Neural cell (in vitro differentiated cells): Measurements from ENCODE around the gene THADA. TPM values are rescaled to one million over a fixed set of nuclear protein-coding genes. Genes with fewer than 3 reads are reported as not detected.

Experiments used
- H2AFZ ChIP-seq: fragments of 200-600, 300-800 bp; sonication (generic), shearing (Covaris generic); 2 replicates; pipeline ENCODE4 v1.6.0; 2014; ENCODE audit warnings: low read depth, mild to moderate bottlenecking, antibody characterized with exemption, low read length, moderate library complexity
- H3F3A ChIP-seq: fragments of 200-600 bp; shearing (Covaris generic); 2 replicates; pipeline ENCODE4 v1.6.1; 2016; ENCODE audit warnings: mild to moderate bottlenecking, moderate library complexity, mixed read lengths, antibody characterized with exemption, low read length; ENCODE audit not compliant: insufficient read depth, poor library complexity, severe bottlenecking
- H3K27ac ChIP-seq: fragments of 200-600, 300-800 bp; sonication (generic), shearing (Covaris generic); 2 replicates; pipeline ENCODE4 v1.5.1; 2014; ENCODE audit warnings: mild to moderate bottlenecking, low read length, moderate library complexity
- H3K27me3 ChIP-seq: fragments of 300-800, 200-600 bp; sonication (generic), shearing (Covaris generic); 2 replicates; pipeline ENCODE4 v1.6.0; 2014; ENCODE audit warnings: mild to moderate bottlenecking, low read depth, low read length, moderate library complexity; ENCODE audit not compliant: insufficient read depth
- H3K36me3 ChIP-seq: fragments of 300-800, 200-600 bp; sonication (generic), shearing (Covaris generic); 2 replicates; pipeline ENCODE4 v1.5.1; 2014; ENCODE audit warnings: mild to moderate bottlenecking, antibody characterized with exemption, low read length, moderate library complexity; ENCODE audit not compliant: insufficient read depth
- H3K4me2 ChIP-seq: fragments of 300-800, 200-600 bp; sonication (generic), shearing (Covaris generic); 2 replicates; pipeline ENCODE4 v1.6.0; 2014; ENCODE audit warnings: mild to moderate bottlenecking, low read length
- H3K4me3 ChIP-seq: fragments of 300-800, 200-600 bp; sonication (generic), shearing (Covaris generic); 2 replicates; pipeline ENCODE4 v1.5.1; 2014; ENCODE audit warnings: mild to moderate bottlenecking, low read length, moderate library complexity
- H3K79me2 ChIP-seq: fragments of 200-600 bp; shearing (Covaris generic); replicated peaks from 2 replicates; pipeline ENCODE4 v1.6.0; 2014; ENCODE audit warnings: mild to moderate bottlenecking, low read length, moderate library complexity; ENCODE audit not compliant: insufficient read depth
- H3K9ac ChIP-seq: fragments of 300-800, 200-600 bp; sonication (generic), shearing (Covaris generic); 2 replicates; pipeline ENCODE4 v1.6.1; 2016; ENCODE audit warnings: mild to moderate bottlenecking, low read length, mixed read lengths
- H3K9me2 ChIP-seq: fragments of 200-600 bp; shearing (Covaris generic); 2 replicates; pipeline ENCODE4 v1.6.1; 2016; ENCODE audit warnings: mild to moderate bottlenecking, low read length, mixed read lengths; ENCODE audit not compliant: insufficient read depth
- H3K9me3 ChIP-seq: fragments of 200-600, 300-800 bp; sonication (generic), shearing (Covaris generic); 2 replicates; pipeline ENCODE4 v1.6.1; 2016; ENCODE audit warnings: mild to moderate bottlenecking, mixed run types, low read length, moderate library complexity, mixed read lengths
- H4K20me1 ChIP-seq: fragments of 200-600 bp; shearing (Covaris generic); 2 replicates; pipeline ENCODE4 v1.6.1; 2016; ENCODE audit warnings: mild to moderate bottlenecking, mixed run types; ENCODE audit not compliant: insufficient read depth
- EP300 ChIP-seq: fragments of 450-650 bp; conservative IDR thresholded peaks from 2 replicates; pipeline ENCODE4 v1.6.1; 2014; ENCODE audit warnings: antibody characterized with exemption, mild to moderate bottlenecking, moderate library complexity; ENCODE audit not compliant: poor library complexity, severe bottlenecking
- EZH2 ChIP-seq: fragments of 200-600, 300-800 bp; shearing (Covaris generic), sonication (generic); IDR thresholded peaks from 2 replicates; pipeline ENCODE4 v1.6.1; 2014; ENCODE audit warnings: antibody characterized with exemption, low read length, borderline replicate concordance, mild to moderate bottlenecking; ENCODE audit not compliant: insufficient read depth, poor library complexity, severe bottlenecking
- MXI1 ChIP-seq: fragments of 450-650 bp; conservative IDR thresholded peaks from 2 replicates; pipeline ENCODE4 v1.6.1; 2014; ENCODE audit warnings: antibody characterized with exemption, mild to moderate bottlenecking; ENCODE audit not compliant: poor library complexity, severe bottlenecking
- POLR2AphosphoS5 ChIP-seq: IDR thresholded peaks from 2 replicates; pipeline ENCODE4 v1.6.1; 2012
- RAD21 ChIP-seq: fragments of 450-650 bp; conservative IDR thresholded peaks from 2 replicates; pipeline ENCODE4 v1.6.1; 2014; ENCODE audit warnings: antibody characterized with exemption, mild to moderate bottlenecking, moderate library complexity
- SMC3 ChIP-seq: fragments of 450-650 bp; conservative IDR thresholded peaks from 2 replicates; pipeline ENCODE4 v1.6.1; 2014; ENCODE audit warnings: antibody characterized with exemption, mild to moderate bottlenecking, moderate library complexity; ENCODE audit not compliant: poor library complexity
- TAF1 ChIP-seq: IDR thresholded peaks from 2 replicates; pipeline ENCODE4 v1.6.1; 2012; ENCODE audit warnings: low read depth
- polyA plus RNA-seq: library from polyadenylated mRNA; depleted of rRNA; stranded (reverse); fragments of >200 nt; gene quantifications from 2 replicates; pipeline ENCODE4 v1.2.3, GENCODE V29; 2014
- TF ChIP-seq, protein P1 (sequence below): fragments of 450-650 bp; IDR thresholded peaks from 2 replicates; pipeline ENCODE4 v1.5.1; 2014; ENCODE audit warnings: antibody characterized with exemption, mild to moderate bottlenecking, moderate library complexity; ENCODE audit not compliant: poor library complexity, severe bottlenecking
- TF ChIP-seq, protein P2 (sequence below): IDR thresholded peaks from 2 replicates; pipeline ENCODE4 v1.6.1; 2012; ENCODE audit warnings: borderline replicate concordance

Gene THADA
- polyA plus RNA-seq, 1 donor from 2014 or later: 8.5 TPM

DNA sequence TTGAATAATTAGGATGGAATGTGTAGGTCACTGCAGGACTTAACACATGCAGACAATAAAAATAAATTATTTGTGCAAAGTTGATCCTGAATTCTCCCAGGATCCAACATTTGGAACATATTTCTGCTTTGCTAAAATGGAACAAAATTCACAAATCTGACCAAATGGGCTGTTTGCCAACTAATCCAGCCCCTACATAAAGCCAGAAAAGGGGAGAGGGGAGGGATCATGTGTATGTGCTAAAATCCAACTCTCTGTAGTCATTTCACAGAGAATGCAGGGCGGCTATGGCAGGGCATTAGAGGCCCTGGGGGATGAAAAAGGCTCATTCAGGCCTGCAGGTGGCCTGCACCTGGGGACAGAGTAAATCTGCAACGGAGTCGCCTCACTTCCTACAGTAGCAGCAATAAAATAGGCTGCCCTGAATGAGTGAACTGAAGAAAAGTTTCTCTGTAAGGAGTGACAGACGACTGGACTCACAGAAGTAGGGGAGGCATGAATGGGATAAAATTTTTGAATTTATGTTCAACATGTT, 365.4 kb downstream of the THADA start:
- Histone ChIP-seq H3F3A (no peaks in the 10 kb centered on the region), H3K36me3 (no peaks in the 10 kb centered on the region), H3K4me3 (no peak overlapping the region), H3K9ac (no peak overlapping the region), H3K27ac (no peak overlapping the region), H3K79me2 (no peaks in the 10 kb centered on the region), H3K9me2 (no peaks in the 10 kb centered on the region), H3K4me2 (no peak overlapping the region), H2AFZ (no peak overlapping the region), H4K20me1 (no peaks in the 10 kb centered on the region), H3K9me3 (peaks cover 2% of the 10 kb centered on the region), H3K27me3 (peaks cover 28% of the 10 kb centered on the region)
- TF ChIP-seq MXI1: no peak
- TF ChIP-seq, protein P1, sequence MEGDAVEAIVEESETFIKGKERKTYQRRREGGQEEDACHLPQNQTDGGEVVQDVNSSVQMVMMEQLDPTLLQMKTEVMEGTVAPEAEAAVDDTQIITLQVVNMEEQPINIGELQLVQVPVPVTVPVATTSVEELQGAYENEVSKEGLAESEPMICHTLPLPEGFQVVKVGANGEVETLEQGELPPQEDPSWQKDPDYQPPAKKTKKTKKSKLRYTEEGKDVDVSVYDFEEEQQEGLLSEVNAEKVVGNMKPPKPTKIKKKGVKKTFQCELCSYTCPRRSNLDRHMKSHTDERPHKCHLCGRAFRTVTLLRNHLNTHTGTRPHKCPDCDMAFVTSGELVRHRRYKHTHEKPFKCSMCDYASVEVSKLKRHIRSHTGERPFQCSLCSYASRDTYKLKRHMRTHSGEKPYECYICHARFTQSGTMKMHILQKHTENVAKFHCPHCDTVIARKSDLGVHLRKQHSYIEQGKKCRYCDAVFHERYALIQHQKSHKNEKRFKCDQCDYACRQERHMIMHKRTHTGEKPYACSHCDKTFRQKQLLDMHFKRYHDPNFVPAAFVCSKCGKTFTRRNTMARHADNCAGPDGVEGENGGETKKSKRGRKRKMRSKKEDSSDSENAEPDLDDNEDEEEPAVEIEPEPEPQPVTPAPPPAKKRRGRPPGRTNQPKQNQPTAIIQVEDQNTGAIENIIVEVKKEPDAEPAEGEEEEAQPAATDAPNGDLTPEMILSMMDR: no peak

DNA sequence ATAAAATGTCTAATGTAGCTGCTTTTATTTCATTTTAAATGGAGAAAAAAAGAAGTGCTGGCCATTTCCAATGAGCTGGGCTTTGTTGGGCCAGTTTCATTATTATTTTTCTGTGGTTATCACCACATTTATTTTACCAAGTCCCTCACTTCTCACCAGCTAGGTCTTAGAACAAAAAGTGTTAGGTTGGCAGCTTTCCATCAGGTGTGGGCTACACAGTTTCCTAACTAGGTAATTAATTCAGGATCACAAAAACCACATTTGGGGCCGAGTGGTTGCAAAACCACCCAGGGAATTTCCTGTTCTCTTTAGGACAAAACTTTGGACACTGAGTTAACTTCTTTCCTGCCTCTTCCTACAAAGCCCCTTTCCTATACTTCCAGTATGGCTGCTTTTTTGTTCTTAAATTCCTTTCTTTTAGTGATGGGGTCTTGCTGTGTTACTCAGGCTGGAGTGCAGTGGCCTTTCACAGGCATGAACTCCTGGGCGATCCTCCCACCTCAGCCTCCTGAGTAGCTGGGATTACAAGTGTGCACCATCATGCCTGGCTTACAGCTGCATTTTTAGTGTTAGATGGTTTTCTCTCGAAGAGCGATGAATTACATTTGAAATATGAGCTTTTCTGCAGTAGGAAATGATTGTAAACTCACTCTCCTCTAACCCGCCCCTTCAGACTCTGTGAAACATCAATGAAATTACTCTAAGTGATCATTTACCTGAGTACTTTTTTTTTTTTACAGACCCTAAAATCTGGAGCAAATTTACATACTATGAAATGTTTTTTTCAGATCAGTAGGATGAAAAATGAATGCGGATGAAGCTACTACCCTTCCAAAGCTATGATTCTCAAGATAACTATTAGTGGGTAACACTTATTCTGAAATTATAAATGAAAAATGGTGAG, 366.8 kb downstream of the THADA start:
- no peak overlapping the region for H3K9ac ChIP-seq
- H3K9me2 ChIP-seq: no peaks in the 10 kb centered on the region
- peaks cover 1% of the 10 kb centered on the region for H3F3A ChIP-seq
- H3K4me3 ChIP-seq: no peak overlapping the region
- no peak overlapping the region for H3K27ac ChIP-seq
- TF ChIP-seq SMC3: no peak
- TF ChIP-seq EZH2: no peak
- TF ChIP-seq RAD21: no peak
- TF ChIP-seq, protein P1: no peak
- TF ChIP-seq EP300: no peak
- TF ChIP-seq, protein P2, sequence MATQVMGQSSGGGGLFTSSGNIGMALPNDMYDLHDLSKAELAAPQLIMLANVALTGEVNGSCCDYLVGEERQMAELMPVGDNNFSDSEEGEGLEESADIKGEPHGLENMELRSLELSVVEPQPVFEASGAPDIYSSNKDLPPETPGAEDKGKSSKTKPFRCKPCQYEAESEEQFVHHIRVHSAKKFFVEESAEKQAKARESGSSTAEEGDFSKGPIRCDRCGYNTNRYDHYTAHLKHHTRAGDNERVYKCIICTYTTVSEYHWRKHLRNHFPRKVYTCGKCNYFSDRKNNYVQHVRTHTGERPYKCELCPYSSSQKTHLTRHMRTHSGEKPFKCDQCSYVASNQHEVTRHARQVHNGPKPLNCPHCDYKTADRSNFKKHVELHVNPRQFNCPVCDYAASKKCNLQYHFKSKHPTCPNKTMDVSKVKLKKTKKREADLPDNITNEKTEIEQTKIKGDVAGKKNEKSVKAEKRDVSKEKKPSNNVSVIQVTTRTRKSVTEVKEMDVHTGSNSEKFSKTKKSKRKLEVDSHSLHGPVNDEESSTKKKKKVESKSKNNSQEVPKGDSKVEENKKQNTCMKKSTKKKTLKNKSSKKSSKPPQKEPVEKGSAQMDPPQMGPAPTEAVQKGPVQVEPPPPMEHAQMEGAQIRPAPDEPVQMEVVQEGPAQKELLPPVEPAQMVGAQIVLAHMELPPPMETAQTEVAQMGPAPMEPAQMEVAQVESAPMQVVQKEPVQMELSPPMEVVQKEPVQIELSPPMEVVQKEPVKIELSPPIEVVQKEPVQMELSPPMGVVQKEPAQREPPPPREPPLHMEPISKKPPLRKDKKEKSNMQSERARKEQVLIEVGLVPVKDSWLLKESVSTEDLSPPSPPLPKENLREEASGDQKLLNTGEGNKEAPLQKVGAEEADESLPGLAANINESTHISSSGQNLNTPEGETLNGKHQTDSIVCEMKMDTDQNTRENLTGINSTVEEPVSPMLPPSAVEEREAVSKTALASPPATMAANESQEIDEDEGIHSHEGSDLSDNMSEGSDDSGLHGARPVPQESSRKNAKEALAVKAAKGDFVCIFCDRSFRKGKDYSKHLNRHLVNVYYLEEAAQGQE: no peak
- TF ChIP-seq POLR2AphosphoS5: no peak
- TF ChIP-seq TAF1: no peak
- no peak for TF ChIP-seq MXI1
- H3K4me2 ChIP-seq: no peak overlapping the region
- H4K20me1 ChIP-seq: no peaks in the 10 kb centered on the region
- peaks cover 41% of the 10 kb centered on the region for H3K27me3 ChIP-seq
- H2AFZ ChIP-seq: no peak overlapping the region
- no peaks in the 10 kb centered on the region for H3K36me3 ChIP-seq
- peaks cover under 1% of the 10 kb centered on the region for H3K79me2 ChIP-seq
- peaks cover 8% of the 10 kb centered on the region for H3K9me3 ChIP-seq
